Duodenal mucosa (tissue), 2 donors: ENCODE data around the gene WWOX.
A peak's percentile ranks its signal among the peaks of the same experiment; 100 is the strongest.
"Not testable (repeated sequence)": the region's sequence is repeated elsewhere in the genome, so short reads cannot be mapped to it uniquely, and the experiment has no call there.

Source experiments
- H3K27ac ChIP-seq: one replicate; pipeline ENCODE4 v1.7.0; 2013; ENCODE audit warnings: low read depth, low read length
- H3K27me3 ChIP-seq, 2 donors: one replicate each; pipeline ENCODE4 v1.7.0; 2013; ENCODE audit warnings: low read length in 2 of 2, control low read depth in 1 of 2; ENCODE audit not compliant: insufficient read depth in 2 of 2, control insufficient read depth in 1 of 2
- H3K36me3 ChIP-seq, 2 donors: one replicate each; pipeline ENCODE4 v1.7.0; 2013; ENCODE audit warnings: low read length in 2 of 2, control low read depth in 1 of 2; ENCODE audit not compliant: insufficient read depth in 2 of 2, control insufficient read depth in 1 of 2
- H3K4me1 ChIP-seq, 2 donors: one replicate each; pipeline ENCODE4 v1.7.0; 2013; ENCODE audit warnings: low read length in 2 of 2, control low read depth in 1 of 2; ENCODE audit not compliant: insufficient read depth in 2 of 2, control insufficient read depth in 1 of 2
- H3K4me3 ChIP-seq, 2 donors: one replicate each; pipeline ENCODE4 v1.7.0; 2013; ENCODE audit warnings: low read length in 2 of 2, low read depth in 1 of 2
- H3K9ac ChIP-seq, 2 donors: one replicate each; pipeline ENCODE4 v1.7.0; 2013; ENCODE audit warnings: low read length in 2 of 2, low read depth in 1 of 2
- H3K9me3 ChIP-seq, 2 donors: one replicate each; pipeline ENCODE4 v1.7.0; 2013; ENCODE audit warnings: low read length in 2 of 2, control low read depth in 1 of 2; ENCODE audit not compliant: control insufficient read depth in 1 of 2

Gene WWOX

GRCh38 chr16:78503602-78504001 lies 404.1 kb downstream of the WWOX start:
- Histone ChIP-seq H3K9me3 (no peaks in the 10 kb centered on the region), H3K27ac (no peak overlapping the region), H3K9ac (no peak overlapping the region), H3K4me1 (peaks cover 4 to 7% of the 10 kb centered on the region in 2 donors), H3K27me3 (no peaks in the 10 kb centered on the region), H3K4me3 (no peak overlapping the region), H3K36me3 (no peaks in the 10 kb centered on the region)

GRCh38 chr16:78504401-78504851 lies 405.0 kb downstream of the WWOX start:
- Histone ChIP-seq H3K27me3 (no peaks in the 10 kb centered on the region), H3K9ac (no peak overlapping the region), H3K36me3 (no peaks in the 10 kb centered on the region), H3K4me1 (peaks cover 0 to 4% of the 10 kb centered on the region in 2 donors), H3K4me3 (no peak overlapping the region), H3K27ac (no peak overlapping the region), H3K9me3 (no peaks in the 10 kb centered on the region)

- Histone ChIP-seq H3K9ac (no peak overlapping the region), H3K9me3 (no peaks in the 10 kb centered on the region), H3K4me1 (peaks cover 0 to 4% of the 10 kb centered on the region in 2 donors), H3K27ac (peak overlapping the region; percentile 58), H3K36me3 (no peaks in the 10 kb centered on the region), H3K27me3 (no peaks in the 10 kb centered on the region), H3K4me3 (no peak overlapping the region)
Measured at GRCh38 chr16:78505036-78505435, 405.6 kb downstream of the WWOX start.

GRCh38 chr16:78505544-78506366 lies 406.3 kb downstream of the WWOX start:
- Histone ChIP-seq H3K9ac (no peak overlapping the region), H3K4me1 (peaks cover 0 to 4% of the 10 kb centered on the region in 2 donors), H3K27me3 (no peaks in the 10 kb centered on the region), H3K36me3 (no peaks in the 10 kb centered on the region), H3K4me3 (peak overlapping the region in 1 of 2 donors; percentile 53), H3K9me3 (no peaks in the 10 kb centered on the region), H3K27ac (peak overlapping the region; percentile 58)

GRCh38 chr16:78506367-78507193 lies 407.1 kb downstream of the WWOX start:
- Histone ChIP-seq H3K27me3 (no peaks in the 10 kb centered on the region), H3K9ac (no peak overlapping the region), H3K4me3 (peak overlapping the region in 1 of 2 donors; percentile 53), H3K27ac (peak overlapping the region; percentile 55), H3K9me3 (no peaks in the 10 kb centered on the region), H3K36me3 (no peaks in the 10 kb centered on the region), H3K4me1 (peaks cover 0 to 4% of the 10 kb centered on the region in 2 donors)

- no peak overlapping the region for H3K4me3 ChIP-seq
- no peaks in the 10 kb centered on the region for H3K36me3 ChIP-seq
- peaks cover 0 to 4% of the 10 kb centered on the region in 2 donors for H3K4me1 ChIP-seq
- H3K27me3 ChIP-seq = no peaks in the 10 kb centered on the region
- H3K27ac ChIP-seq = no peak overlapping the region
- no peaks in the 10 kb centered on the region for H3K9me3 ChIP-seq
- H3K9ac ChIP-seq = no peak overlapping the region
Measured at GRCh38 chr16:78507576-78507975, 408.1 kb downstream of the WWOX start.

GRCh38 chr16:78509965-78510364 lies 410.5 kb downstream of the WWOX start:
- Histone ChIP-seq H3K4me1 (peaks cover 0 to 4% of the 10 kb centered on the region in 2 donors), H3K27ac (no peak overlapping the region), H3K4me3 (no peak overlapping the region), H3K9me3 (no peaks in the 10 kb centered on the region), H3K36me3 (no peaks in the 10 kb centered on the region), H3K9ac (no peak overlapping the region), H3K27me3 (no peaks in the 10 kb centered on the region)

GRCh38 chr16:78510496-78510895 lies 411.0 kb downstream of the WWOX start:
- no peaks in the 10 kb centered on the region for H3K36me3 ChIP-seq
- no peaks in the 10 kb centered on the region for H3K9me3 ChIP-seq
- no peak overlapping the region for H3K9ac ChIP-seq
- no peaks in the 10 kb centered on the region for H3K27me3 ChIP-seq
- no peak overlapping the region for H3K4me3 ChIP-seq
- H3K4me1 ChIP-seq = peaks cover 0 to 4% of the 10 kb centered on the region in 2 donors
- H3K27ac ChIP-seq = no peak overlapping the region

- Histone ChIP-seq H3K9me3 (no peaks in the 10 kb centered on the region), H3K4me1 (no peaks in the 10 kb centered on the region), H3K27me3 (no peaks in the 10 kb centered on the region), H3K4me3 (no peak overlapping the region), H3K36me3 (no peaks in the 10 kb centered on the region), H3K9ac (no peak overlapping the region), H3K27ac (no peak overlapping the region)
Measured at GRCh38 chr16:78513838-78514237, 414.4 kb downstream of the WWOX start.

GRCh38 chr16:78514888-78515287 lies 415.4 kb downstream of the WWOX start:
- H3K4me3 ChIP-seq, H3K9me3 ChIP-seq, H3K4me1 ChIP-seq, H3K9ac ChIP-seq, H3K27ac ChIP-seq, H3K27me3 ChIP-seq, H3K36me3 ChIP-seq: not testable (repeated sequence)
